ENCODE measurements around the gene ITSN1. TPM values are rescaled to one million over a fixed set of nuclear protein-coding genes. Genes with fewer than 3 reads are reported as not detected.
"Not testable (repeated sequence)": the region's sequence is repeated elsewhere in the genome, so short reads cannot be mapped to it uniquely, and the experiment has no call there.

ITSN1 gene
- total RNA-seq, 1 donor from 2014 or later = 77.5 TPM

DNA sequence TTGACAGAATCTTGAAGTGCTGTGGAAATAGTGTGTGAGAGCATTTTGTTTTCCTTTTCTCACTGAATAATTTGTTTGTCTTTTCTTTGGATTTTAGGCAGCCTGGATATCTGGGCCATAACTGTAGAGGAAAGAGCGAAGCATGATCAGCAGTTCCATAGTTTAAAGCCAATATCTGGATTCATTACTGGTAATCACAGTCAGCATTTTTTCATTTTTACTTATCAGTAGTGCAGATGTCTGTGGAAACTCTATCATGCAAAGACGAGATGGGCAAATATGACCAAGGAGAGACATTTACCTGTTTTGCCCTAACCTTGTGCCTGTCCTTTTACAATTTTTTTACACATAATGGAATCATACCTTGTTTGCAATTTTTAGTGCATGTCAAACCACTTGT is 78.8 kb downstream of the ITSN1 start:
- peak overlapping the region; percentile 7 for H3K27ac Mint-ChIP-seq
- H3K4me1 Mint-ChIP-seq = peaks cover 6% of the 10 kb centered on the region
- no peak for DNase-seq (ENCODE audit: low spot score in 2 of 2, unreplicated experiment in 2 of 2)
- TF ChIP-seq, protein P1, sequence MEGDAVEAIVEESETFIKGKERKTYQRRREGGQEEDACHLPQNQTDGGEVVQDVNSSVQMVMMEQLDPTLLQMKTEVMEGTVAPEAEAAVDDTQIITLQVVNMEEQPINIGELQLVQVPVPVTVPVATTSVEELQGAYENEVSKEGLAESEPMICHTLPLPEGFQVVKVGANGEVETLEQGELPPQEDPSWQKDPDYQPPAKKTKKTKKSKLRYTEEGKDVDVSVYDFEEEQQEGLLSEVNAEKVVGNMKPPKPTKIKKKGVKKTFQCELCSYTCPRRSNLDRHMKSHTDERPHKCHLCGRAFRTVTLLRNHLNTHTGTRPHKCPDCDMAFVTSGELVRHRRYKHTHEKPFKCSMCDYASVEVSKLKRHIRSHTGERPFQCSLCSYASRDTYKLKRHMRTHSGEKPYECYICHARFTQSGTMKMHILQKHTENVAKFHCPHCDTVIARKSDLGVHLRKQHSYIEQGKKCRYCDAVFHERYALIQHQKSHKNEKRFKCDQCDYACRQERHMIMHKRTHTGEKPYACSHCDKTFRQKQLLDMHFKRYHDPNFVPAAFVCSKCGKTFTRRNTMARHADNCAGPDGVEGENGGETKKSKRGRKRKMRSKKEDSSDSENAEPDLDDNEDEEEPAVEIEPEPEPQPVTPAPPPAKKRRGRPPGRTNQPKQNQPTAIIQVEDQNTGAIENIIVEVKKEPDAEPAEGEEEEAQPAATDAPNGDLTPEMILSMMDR (IDR thresholded peaks at IDR 0.05; ENCODE audit: unreplicated experiment) = no peak
- H3K36me3 Mint-ChIP-seq = peaks cover 25% of the 10 kb centered on the region
- no peaks in the 10 kb centered on the region for H3K27me3 Mint-ChIP-seq (ENCODE audit: low read depth)
- H3K9me3 Mint-ChIP-seq = no peaks in the 10 kb centered on the region
- no peak overlapping the region for H3K4me3 Mint-ChIP-seq

DNA sequence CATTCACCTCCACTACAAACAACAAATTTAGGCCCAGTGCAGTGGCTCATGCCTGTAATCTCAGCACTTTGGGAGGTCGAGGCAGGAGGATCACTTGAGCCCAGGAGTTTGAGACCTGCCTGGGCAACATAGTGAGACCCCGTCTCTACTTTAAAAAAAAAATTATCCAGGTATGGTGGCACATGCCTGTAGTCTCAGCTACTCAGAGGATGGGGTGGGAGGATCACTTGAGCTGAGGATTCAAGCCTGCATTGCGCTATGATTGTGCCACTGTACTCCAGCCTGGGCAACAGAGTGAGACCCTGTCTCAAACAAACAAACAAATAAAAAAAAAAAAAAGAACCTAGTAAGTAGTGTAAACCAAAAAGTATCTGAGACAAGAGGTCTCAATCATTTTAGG is 86.8 kb downstream of the ITSN1 start:
- Mint-ChIP-seq H3K36me3 (peaks cover 16% of the 10 kb centered on the region), H3K4me1 (peaks cover 15% of the 10 kb centered on the region)
- DNase-seq (ENCODE audit: low spot score in 2 of 2, unreplicated experiment in 2 of 2); H3K9me3 Mint-ChIP-seq; H3K27ac Mint-ChIP-seq; H3K27me3 Mint-ChIP-seq (ENCODE audit: low read depth); H3K4me3 Mint-ChIP-seq: not testable (repeated sequence)

DNA sequence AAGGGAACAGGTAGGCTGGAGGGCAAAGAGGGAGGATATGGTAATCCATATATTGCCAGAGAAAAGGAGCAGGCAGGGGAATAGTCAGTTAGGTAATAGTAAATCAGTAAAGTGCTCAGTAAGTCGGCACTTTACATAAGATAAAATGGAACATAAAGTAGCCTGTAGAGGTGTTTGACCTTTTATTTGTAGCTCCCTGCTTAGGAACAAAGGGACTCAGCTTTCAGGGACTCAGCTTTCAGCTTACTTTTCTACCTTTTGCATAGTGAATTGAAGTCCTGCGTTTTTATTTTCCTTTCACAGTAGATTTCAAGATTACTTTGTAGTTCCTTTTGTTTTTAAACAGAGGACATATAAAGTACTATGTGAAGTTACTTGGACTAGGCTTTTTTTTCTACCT is 87.3 kb downstream of the ITSN1 start:
- Mint-ChIP-seq H3K27me3 (ENCODE audit: low read depth) (no peaks in the 10 kb centered on the region), H3K4me3 (no peak overlapping the region), H3K27ac (no peak overlapping the region), H3K4me1 (peaks cover 15% of the 10 kb centered on the region), H3K36me3 (peaks cover 12% of the 10 kb centered on the region), H3K9me3 (no peaks in the 10 kb centered on the region)
- no peak for DNase-seq (ENCODE audit: low spot score in 2 of 2, unreplicated experiment in 2 of 2)
- TF ChIP-seq, protein P1 (IDR thresholded peaks at IDR 0.05; ENCODE audit: unreplicated experiment) = no peak

DNA sequence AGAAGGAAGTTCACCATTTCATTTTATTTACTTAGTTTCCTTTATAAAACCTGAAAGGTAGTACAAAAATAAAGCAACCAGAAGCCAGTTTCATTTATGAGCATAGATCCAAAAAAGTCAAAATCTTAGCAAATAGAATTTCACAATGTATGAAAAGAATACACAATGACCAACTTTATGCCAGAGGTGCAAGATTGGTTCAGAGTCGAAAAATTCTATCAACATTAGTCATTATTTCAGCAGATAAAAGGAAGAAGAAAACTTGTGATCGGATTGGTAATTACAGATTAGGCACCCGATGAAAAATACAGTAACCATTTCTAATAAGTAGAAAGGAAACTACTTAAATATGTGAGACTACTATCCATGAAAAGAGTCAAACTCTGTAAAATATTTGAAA is 89.1 kb downstream of the ITSN1 start:
- DNase-seq (ENCODE audit: low spot score in 2 of 2, unreplicated experiment in 2 of 2) = no peak
- Mint-ChIP-seq H3K27me3 (ENCODE audit: low read depth) (no peaks in the 10 kb centered on the region), H3K9me3 (no peaks in the 10 kb centered on the region), H3K4me3 (no peak overlapping the region), H3K36me3 (peaks cover 13% of the 10 kb centered on the region), H3K27ac (no peak overlapping the region), H3K4me1 (peaks cover 15% of the 10 kb centered on the region)
- TF ChIP-seq, protein P1 (IDR thresholded peaks at IDR 0.05; ENCODE audit: unreplicated experiment) = no peak

DNA sequence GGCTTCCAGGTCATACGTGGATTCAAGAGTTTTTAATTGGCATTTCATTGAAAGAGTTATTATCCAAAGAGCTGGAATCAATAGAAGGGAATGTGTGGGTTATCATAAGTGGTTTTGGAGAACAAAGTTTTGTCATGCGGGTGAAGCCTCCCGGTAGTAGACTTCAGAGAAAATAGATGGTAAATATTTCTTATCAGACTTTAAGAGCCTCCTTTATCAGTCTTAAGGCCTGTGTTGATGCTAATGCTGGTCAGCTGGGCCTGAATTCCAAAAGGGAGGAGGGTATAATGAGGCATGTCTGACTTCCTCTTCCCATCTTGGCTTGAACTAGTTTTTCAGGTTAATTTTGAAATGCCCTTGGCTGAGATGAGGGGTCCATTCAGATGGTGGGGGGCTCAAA is 89.7 kb downstream of the ITSN1 start:
- DNase-seq (ENCODE audit: low spot score in 2 of 2, unreplicated experiment in 2 of 2) = no peak
- TF ChIP-seq, protein P1 (IDR thresholded peaks at IDR 0.05; ENCODE audit: unreplicated experiment) = no peak
- Mint-ChIP-seq H3K4me1 (peaks cover 15% of the 10 kb centered on the region), H3K4me3 (no peak overlapping the region), H3K9me3 (no peaks in the 10 kb centered on the region), H3K36me3 (peaks cover 13% of the 10 kb centered on the region), H3K27me3 (ENCODE audit: low read depth) (no peaks in the 10 kb centered on the region), H3K27ac (peak overlapping the region; percentile 74)

DNA sequence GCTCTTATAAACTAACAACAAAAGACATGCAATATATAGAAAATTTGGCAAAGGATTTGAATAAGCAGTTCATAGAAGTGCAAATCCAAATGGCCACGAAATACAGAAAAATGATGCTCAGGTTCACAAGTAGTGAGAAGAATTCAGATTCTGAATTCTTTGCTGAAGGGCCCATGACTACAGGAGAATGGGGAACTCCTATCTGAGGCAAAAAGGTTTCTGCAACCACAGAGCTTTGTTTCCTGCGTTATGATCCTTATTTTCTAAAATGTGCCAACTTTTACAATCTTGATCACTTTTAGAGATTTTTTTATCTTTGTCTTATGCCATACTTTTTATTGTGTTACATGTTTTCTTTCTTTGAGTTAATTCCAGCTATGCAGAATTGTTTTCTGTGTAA is 91.3 kb downstream of the ITSN1 start:
- DNase-seq (ENCODE audit: low spot score in 2 of 2, unreplicated experiment in 2 of 2) = no peak
- Mint-ChIP-seq H3K27ac (no peak overlapping the region), H3K36me3 (peaks cover 13% of the 10 kb centered on the region), H3K4me3 (no peak overlapping the region), H3K4me1 (peaks cover 15% of the 10 kb centered on the region), H3K9me3 (no peaks in the 10 kb centered on the region), H3K27me3 (ENCODE audit: low read depth) (no peaks in the 10 kb centered on the region)
- TF ChIP-seq, protein P1 (IDR thresholded peaks at IDR 0.05; ENCODE audit: unreplicated experiment) = no peak
